ENCODE data around the gene YIPF3. TPM values are rescaled to one million over a fixed set of nuclear protein-coding genes. Genes with fewer than 3 reads are reported as not detected.

Gene YIPF3
- total RNA-seq, 1 experiment from 2014 or later = 81.3 TPM

DNA sequence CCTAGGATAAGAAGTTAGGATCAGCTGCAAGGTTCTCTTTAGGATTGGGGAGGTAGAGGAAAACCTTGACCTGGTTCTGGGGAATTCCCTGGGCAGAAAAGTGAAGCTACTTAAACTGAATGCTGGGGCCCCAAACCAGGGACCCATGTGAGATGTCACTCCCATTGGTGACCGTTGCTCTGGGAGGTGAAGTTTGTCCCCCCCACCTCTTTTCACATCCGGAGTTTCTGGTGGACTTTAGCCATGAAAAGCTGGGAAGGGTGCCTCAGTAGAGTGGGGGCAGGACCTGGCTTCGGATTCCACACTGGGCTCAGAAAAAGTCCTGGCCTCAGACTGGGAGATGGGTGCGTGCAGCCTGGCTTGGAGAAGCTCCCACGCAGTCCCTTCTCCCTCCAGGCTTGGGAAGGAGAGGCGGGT is 26.2 kb downstream of the YIPF3 start (continued):
- TF ChIP-seq, protein P1, sequence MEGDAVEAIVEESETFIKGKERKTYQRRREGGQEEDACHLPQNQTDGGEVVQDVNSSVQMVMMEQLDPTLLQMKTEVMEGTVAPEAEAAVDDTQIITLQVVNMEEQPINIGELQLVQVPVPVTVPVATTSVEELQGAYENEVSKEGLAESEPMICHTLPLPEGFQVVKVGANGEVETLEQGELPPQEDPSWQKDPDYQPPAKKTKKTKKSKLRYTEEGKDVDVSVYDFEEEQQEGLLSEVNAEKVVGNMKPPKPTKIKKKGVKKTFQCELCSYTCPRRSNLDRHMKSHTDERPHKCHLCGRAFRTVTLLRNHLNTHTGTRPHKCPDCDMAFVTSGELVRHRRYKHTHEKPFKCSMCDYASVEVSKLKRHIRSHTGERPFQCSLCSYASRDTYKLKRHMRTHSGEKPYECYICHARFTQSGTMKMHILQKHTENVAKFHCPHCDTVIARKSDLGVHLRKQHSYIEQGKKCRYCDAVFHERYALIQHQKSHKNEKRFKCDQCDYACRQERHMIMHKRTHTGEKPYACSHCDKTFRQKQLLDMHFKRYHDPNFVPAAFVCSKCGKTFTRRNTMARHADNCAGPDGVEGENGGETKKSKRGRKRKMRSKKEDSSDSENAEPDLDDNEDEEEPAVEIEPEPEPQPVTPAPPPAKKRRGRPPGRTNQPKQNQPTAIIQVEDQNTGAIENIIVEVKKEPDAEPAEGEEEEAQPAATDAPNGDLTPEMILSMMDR (IDR thresholded peaks at IDR 0.05) = no peak
- TF ChIP-seq GTF2I (CRISPR knock-in tag; conservative IDR thresholded peaks at IDR 0.05) (no peak), TEAD1 (CRISPR knock-in tag; IDR thresholded peaks at IDR 0.05) (no peak), NFATC4 (CRISPR knock-in tag; IDR thresholded peaks at IDR 0.05) (no peak), IRF2 (CRISPR knock-in tag; IDR thresholded peaks at IDR 0.05; ENCODE audit: borderline replicate concordance, low read depth) (no peak)
- TF ChIP-seq, protein P2, sequence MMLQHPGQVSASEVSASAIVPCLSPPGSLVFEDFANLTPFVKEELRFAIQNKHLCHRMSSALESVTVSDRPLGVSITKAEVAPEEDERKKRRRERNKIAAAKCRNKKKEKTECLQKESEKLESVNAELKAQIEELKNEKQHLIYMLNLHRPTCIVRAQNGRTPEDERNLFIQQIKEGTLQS (CRISPR knock-in tag; conservative IDR thresholded peaks at IDR 0.05) = no peak
- TF ChIP-seq, protein P3, sequence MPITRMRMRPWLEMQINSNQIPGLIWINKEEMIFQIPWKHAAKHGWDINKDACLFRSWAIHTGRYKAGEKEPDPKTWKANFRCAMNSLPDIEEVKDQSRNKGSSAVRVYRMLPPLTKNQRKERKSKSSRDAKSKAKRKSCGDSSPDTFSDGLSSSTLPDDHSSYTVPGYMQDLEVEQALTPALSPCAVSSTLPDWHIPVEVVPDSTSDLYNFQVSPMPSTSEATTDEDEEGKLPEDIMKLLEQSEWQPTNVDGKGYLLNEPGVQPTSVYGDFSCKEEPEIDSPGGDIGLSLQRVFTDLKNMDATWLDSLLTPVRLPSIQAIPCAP (CRISPR knock-in tag; IDR thresholded peaks at IDR 0.05) = no peak

DNA sequence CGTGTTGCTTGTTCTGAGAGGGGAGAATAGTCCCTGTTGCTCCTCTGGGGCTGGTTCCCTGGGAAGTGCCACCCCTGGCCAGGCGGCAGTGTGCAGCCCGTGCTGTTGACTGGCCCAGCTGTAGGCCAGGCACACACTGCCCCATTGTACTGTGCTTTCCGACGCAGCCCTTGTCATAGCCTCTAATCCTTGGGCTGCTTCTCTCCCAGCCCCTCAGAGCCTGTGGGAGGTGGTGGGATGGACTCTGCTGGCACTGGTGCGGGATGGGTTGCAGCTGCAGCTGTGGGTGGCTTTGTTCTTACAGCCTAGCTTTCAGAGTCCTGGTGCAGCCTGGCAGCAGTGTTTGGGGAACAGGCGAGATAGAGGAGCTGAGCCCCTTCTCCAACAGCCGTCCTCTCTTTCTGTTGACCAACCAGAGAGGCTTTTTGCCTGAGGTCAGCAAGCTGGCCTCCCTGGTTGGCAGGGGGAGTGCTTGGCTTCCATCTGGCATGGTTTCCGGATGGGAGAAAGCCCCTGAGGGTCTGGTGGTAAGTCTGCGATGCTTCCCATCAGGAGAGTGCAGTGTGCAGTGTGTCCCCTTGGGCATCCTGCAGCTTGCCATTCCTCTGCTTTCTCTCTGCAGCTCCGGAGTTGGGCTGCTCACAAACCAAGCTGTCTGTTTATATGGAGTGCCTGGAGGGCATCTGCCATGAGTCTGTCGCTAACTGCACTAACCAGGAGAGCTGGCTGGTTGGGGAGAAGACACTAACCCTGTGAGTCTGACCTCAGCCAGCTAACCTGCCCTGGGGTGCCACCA is 27.3 kb downstream of the YIPF3 start:
- peaks cover 3% of the 10 kb centered on the region; the same call in 1 of the 2 replicates for H3K36me3 Mint-ChIP-seq
- no peaks in the 10 kb centered on the region; the same call in 1 of the 2 replicates for H3K27me3 Mint-ChIP-seq (ENCODE audit: low read depth)
- no peak for DNase-seq (ENCODE audit: low spot score)
- H3K9me3 Mint-ChIP-seq = no peaks in the 10 kb centered on the region
- no peak for ATAC-seq
- H3K4me3 Mint-ChIP-seq = no peak overlapping the region
- ChIA-PET POLR2A (no interaction called here), CTCF (interaction anchor here (0.9 to 1.5 kb wide), 3 partner anchors 17 to 183 kb away, joined by 3 to 4 read pairs (median 4); no protein-coding TSS in a partner anchor)
- TF ChIP-seq JAZF1 (CRISPR knock-in tag; IDR thresholded peaks at IDR 0.05) = no peak
- TF ChIP-seq OVOL2 (CRISPR knock-in tag; IDR thresholded peaks at IDR 0.05; ENCODE audit: borderline replicate concordance) = no peak
- 0 out of 2 replicates have a peak, but pooled peaks have one; percentile 35 for TF ChIP-seq ZNF121 (CRISPR knock-in tag; IDR thresholded peaks at IDR 0.05)
- peaks cover 26% of the 10 kb centered on the region for H3K4me1 Mint-ChIP-seq
- peak overlapping the region; percentile 84; the same call in 1 of the 2 replicates for H3K27ac Mint-ChIP-seq

DNA sequence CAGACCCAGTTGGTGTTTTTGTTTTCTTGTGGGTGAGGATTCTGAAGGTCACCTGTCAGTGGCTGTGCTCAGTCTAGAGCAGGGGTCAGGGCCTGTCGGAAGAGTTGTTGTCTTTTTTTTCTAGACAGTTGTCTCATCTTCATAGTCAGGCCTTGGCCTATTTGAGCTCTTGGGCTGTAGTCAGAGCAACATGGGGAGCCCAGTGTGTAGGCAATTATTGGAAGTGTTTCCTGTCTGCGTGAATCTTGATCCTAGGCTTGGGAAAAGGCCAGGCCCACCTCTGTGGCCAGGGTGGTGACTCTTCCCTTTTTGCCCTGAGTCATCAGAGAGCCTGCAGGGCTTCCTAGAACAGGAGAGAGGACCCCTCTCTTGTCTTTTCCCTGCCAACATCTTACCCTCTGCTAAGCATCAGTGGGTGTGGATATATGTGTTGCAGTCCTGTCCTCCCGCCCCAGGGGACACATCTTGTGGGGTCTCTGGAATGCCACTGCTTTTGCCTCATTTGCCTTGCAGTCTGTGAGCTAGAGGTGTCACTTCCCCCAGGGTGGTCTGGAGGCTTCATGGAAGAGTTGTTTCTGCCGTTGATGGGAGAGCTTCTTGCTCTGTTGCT is 28.0 kb downstream of the YIPF3 start:
- DNase-seq (ENCODE audit: low spot score) (no peak), ATAC-seq (no peak)
- TF ChIP-seq, protein P4, sequence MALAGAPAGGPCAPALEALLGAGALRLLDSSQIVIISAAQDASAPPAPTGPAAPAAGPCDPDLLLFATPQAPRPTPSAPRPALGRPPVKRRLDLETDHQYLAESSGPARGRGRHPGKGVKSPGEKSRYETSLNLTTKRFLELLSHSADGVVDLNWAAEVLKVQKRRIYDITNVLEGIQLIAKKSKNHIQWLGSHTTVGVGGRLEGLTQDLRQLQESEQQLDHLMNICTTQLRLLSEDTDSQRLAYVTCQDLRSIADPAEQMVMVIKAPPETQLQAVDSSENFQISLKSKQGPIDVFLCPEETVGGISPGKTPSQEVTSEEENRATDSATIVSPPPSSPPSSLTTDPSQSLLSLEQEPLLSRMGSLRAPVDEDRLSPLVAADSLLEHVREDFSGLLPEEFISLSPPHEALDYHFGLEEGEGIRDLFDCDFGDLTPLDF (CRISPR knock-in tag; IDR thresholded peaks at IDR 0.05) = no peak
- no peak for TF ChIP-seq PRRX2 (CRISPR knock-in tag; IDR thresholded peaks at IDR 0.05)
- no peaks in the 10 kb centered on the region; the same call in 1 of the 2 replicates for H3K27me3 Mint-ChIP-seq (ENCODE audit: low read depth)
- ChIA-PET POLR2A (no interaction called here), CTCF (interaction anchor here (1.3 to 1.5 kb wide), 2 partner anchors 18 to 31 kb away, joined by 4 read pairs; no protein-coding TSS in a partner anchor)
- peak overlapping the region; percentile 13; the same call in 1 of the 2 replicates for H3K27ac Mint-ChIP-seq
- H3K9me3 Mint-ChIP-seq = no peaks in the 10 kb centered on the region
- no peak overlapping the region for H3K4me3 Mint-ChIP-seq
- H3K36me3 Mint-ChIP-seq = peaks cover 3% of the 10 kb centered on the region; the same call in 1 of the 2 replicates
- peaks cover 26% of the 10 kb centered on the region for H3K4me1 Mint-ChIP-seq

DNA sequence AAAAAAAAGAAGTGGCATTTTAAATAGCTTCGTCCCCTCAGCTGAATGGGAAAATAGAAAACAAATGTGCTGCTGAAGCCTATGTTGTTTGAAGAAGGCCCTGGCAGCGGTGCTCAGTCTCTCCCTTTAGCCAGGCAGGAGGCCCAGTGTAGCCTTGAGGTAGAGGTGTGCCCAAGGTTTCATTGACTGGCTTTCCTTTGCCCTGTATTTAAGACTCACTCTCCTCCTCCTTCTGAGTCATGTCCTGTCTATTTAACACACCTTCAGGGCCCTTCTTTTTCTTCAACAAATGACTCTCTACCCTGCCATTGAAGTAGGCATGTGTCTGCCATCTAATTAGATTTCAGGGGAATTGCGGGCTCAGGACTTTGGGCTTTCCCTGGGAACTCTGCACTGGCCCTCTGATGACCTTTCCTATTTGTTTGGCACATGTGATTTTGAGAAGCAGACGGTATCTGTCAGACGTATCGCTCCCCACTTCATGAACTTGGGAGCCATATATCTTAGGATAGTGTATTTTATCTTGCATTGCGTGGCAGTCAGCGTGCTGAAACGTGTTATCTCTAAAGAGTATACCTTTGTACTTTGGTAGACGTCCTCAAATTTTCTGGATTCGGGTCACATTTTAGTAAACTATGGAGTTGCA is 35.0 kb downstream of the YIPF3 start:
- ATAC-seq (peak; percentile 5; the same call in 1 of the 2 replicates), DNase-seq (ENCODE audit: low spot score) (no peak)
- no peaks in the 10 kb centered on the region for H3K27me3 Mint-ChIP-seq (ENCODE audit: low read depth)
- H3K4me3 Mint-ChIP-seq = peak overlapping the region; percentile 12
- ChIA-PET CTCF (interaction anchor here (0.6 to 2.8 kb wide), 7 partner anchors 8 to 654 kb away, joined by 3 to 15 read pairs (median 3); no protein-coding TSS in a partner anchor), POLR2A (interaction anchor here (0.7 kb wide), 1 partner anchor 209 kb away, joined by 3 read pairs; no protein-coding TSS in a partner anchor)
- peaks cover 2% of the 10 kb centered on the region; the same call in 1 of the 2 replicates for H3K36me3 Mint-ChIP-seq
- H3K27ac Mint-ChIP-seq = peak overlapping the region; percentile 73
- peaks cover 51% of the 10 kb centered on the region for H3K4me1 Mint-ChIP-seq
- no peaks in the 10 kb centered on the region for H3K9me3 Mint-ChIP-seq
- TF ChIP-seq CBFB (CRISPR knock-in tag; IDR thresholded peaks at IDR 0.05; ENCODE audit: low read depth) (no peak), ZBTB21 (CRISPR knock-in tag; IDR thresholded peaks at IDR 0.05; ENCODE audit: borderline replicate concordance) (no peak), SOX15 (CRISPR knock-in tag; IDR thresholded peaks at IDR 0.05) (no peak), TP53 (CRISPR knock-in tag; IDR thresholded peaks at IDR 0.05) (no peak)
- TF ChIP-seq, protein P5, sequence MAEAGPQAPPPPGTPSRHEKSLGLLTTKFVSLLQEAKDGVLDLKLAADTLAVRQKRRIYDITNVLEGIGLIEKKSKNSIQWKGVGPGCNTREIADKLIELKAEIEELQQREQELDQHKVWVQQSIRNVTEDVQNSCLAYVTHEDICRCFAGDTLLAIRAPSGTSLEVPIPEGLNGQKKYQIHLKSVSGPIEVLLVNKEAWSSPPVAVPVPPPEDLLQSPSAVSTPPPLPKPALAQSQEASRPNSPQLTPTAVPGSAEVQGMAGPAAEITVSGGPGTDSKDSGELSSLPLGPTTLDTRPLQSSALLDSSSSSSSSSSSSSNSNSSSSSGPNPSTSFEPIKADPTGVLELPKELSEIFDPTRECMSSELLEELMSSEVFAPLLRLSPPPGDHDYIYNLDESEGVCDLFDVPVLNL (CRISPR knock-in tag; IDR thresholded peaks at IDR 0.05; ENCODE audit: borderline replicate concordance, low read depth) = no peak
- TF ChIP-seq, protein P6, sequence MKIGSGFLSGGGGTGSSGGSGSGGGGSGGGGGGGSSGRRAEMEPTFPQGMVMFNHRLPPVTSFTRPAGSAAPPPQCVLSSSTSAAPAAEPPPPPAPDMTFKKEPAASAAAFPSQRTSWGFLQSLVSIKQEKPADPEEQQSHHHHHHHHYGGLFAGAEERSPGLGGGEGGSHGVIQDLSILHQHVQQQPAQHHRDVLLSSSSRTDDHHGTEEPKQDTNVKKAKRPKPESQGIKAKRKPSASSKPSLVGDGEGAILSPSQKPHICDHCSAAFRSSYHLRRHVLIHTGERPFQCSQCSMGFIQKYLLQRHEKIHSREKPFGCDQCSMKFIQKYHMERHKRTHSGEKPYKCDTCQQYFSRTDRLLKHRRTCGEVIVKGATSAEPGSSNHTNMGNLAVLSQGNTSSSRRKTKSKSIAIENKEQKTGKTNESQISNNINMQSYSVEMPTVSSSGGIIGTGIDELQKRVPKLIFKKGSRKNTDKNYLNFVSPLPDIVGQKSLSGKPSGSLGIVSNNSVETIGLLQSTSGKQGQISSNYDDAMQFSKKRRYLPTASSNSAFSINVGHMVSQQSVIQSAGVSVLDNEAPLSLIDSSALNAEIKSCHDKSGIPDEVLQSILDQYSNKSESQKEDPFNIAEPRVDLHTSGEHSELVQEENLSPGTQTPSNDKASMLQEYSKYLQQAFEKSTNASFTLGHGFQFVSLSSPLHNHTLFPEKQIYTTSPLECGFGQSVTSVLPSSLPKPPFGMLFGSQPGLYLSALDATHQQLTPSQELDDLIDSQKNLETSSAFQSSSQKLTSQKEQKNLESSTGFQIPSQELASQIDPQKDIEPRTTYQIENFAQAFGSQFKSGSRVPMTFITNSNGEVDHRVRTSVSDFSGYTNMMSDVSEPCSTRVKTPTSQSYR (CRISPR knock-in tag; IDR thresholded peaks at IDR 0.05) = no peak
- TF ChIP-seq, protein P7, sequence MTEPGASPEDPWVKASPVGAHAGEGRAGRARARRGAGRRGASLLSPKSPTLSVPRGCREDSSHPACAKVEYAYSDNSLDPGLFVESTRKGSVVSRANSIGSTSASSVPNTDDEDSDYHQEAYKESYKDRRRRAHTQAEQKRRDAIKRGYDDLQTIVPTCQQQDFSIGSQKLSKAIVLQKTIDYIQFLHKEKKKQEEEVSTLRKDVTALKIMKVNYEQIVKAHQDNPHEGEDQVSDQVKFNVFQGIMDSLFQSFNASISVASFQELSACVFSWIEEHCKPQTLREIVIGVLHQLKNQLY (CRISPR knock-in tag; IDR thresholded peaks at IDR 0.05) = no peak

Data from WTC11 (cell line).